ENCODE measurements around the gene DHRS1.
"Not testable (repeated sequence)": the region's sequence is repeated elsewhere in the genome, so short reads cannot be mapped to it uniquely, and the experiment has no call there.

The DHRS1 gene

DNA sequence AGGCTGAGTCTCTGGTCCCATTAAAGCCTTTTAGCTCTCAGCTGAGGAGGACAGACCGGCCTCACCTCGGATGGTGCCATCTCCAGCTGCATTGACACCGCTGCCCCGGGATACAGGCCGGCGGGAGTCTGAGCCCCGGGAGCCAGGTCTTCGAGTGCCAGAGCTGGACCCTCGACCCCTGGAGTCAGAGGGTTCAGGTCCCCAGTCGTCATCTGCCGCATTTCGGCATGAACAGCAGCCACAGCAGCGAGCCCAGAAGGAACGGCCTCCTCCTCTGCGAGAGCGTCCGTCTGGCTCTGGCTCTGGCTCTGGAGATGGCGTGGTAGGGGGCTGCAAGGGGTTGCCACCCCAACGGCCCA lies 37.6 kb downstream of the DHRS1 start:
- no peak for DNase-seq

DNA sequence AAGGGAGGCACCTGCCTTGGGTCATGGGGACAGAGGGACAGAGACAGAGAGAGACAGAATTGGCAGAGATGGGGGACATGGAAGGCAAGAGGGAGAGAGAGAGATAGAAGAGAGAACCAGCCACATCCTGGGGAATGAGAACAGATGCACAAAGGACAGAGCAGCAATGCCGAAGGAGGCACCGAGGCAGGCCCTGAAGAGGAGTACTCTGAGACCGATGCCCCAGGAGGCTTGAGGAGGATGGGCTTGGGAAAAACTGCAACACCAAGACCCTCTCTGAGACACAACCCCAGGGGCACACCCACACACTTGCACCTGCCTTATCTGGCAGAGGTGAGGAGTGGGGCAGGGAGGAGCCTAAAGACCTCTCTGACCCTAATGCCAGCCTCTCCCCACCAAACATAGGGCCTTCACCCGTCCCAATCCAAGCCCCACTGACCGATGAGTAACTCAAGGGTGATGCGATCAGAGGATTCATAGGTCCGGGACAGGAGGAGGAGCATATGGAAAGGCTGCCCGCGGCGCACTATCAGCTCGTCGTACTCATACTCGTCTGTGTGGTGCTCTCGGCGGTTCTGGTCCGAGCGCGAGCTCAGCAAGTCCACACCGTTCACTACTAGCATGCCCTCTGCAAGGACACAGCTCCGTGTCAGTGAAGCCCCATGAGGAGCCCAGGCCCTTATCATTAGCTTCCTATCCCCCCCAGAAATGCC lies 38.2 kb downstream of the DHRS1 start:
- no peak for DNase-seq

DNA sequence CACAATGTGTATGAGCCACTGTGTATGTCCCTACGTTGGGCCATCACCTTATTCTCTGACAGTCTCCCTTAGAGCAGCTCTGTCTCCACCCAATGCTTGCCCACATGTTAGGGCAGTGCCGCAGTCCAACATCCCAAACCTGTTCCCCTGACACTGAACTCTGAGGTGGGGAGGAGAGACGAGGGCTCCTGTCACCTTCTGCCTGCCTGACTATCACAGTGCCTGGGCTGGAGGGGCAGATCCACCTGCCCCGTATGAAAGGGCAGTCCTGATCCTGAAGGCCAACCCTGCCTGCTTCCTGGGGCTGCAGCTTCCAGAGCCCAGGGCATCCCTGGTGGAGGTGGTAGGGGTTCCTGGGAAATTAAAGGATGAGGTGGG lies 38.8 kb downstream of the DHRS1 start:
- DNase-seq: no peak

DNA sequence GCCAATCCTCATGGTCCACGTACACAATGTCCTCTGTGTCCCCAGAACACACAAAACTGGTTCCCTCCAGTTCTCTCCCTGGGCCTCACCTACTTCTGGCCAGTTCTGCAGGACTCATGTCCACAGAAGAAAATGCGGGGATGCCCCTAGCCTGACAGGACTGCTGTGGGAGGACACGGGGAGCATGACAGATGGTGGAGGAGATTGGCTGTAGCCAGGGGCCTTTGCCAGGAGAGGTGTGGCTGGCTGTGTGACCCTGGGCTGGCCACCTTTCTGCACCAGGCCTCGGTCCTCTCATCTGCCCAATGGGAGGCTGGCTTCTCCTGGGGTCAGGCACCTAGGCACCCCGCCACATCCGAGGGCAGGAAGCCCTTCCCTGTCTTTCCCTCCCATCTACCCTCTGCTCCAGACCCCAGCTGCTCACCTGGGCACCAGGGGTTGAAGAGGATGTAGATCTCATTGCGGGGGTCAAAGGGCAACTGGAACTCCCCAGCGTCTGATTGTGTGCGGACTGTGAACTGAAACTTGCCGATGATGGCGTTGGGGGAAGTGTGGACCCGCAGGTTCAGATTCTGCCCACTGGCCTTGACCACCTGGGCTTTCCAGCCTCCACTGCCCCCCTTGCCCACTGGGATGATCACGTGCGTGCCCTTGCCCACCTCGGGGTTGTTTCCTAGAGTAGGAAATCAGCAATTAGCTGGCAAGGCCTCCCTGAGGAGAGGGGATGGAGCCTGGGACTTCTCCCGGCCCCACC lies 39.4 kb downstream of the DHRS1 start:
- DNase-seq: no peak

DNA sequence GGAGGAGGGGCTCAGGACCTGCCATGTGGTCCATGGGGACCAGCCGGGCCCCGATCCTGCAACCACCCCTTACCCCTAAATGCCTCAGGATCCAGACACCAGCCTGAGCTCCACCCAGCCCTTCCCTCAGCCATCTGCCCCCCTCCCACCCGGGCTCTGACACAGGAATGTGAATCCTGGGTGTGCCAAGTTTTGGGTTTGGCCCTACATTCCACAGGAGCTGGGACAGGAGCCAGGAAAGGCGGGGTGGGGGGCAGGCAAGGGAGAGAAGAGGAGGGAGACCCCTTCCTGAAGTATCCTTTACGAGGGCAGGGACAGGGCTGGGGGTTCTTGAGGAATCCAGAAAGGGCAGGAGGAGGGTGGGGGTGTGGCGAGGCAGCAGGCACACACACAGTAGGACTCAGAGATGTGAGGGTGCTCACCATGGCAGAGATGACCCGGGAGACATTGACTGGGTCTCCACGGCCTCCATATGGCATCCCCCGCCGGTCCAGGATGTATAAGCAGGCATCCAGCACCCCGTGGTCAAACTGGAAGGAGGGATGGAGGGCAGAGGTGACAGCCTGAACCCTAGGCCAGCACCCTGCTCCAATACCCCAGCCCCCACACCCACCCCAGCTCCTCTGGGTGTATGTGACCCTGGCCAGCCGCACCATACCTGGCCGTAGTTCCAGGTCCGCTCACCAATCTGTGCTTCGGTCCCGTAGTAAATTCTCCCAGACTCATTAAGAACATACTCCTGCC lies 40.1 kb downstream of the DHRS1 start:
- DNase-seq: no peak

DNA sequence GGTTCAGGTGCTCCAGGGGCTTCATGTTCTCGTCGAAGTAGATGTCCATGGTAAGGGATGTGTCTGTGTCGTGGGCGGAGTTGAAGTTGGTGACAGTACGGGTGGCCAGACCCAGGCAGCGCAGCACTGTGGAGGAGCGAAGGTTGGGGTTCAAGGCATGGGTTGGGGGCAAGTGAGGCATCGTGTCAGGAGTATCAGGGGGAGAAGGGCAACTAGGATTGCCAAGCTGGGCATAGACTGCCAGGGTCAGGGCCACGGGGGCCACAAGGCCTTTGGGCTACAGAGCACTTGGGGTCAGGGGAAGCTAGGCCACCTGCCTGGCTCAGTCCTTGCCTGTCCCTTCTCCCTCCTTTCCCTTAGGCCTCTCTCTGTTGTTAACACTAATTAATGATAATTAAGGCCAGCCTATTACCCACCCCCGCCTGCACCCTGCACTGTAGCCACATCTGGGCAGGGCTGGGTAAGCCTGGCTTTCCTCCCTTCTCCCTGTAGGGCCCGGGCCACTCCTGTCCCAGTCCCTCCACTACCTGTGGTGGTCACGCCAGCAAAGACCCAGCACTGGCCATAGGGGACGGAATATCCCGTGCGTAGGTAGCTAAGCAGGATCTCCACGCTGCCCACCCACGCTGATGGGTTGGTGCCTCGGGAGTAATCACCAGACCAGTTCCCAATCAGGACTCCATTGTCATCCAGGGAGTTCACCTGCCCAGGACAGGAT lies 40.9 kb downstream of the DHRS1 start:
- DNase-seq: no peak

DNA sequence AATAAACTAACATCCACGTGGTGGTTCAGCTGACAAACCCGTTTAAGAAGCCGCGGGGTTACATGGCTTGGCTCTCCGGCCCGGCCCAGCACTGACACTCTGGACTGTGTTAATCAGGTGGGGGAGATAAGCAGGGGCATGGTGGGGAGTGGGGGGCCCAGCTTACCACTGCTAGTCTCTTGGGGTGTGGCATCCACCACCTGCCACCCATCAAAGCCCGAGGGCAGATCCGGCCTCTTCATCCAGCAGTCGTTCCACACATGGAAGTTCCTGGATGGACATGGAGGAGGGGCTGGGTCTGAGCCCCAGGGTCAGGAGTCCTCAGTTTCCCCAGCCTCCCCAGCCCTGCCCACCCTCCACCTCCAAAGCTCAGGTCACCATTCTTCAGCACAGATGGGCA lies 41.5 kb downstream of the DHRS1 start:
- no peak for DNase-seq

DNA sequence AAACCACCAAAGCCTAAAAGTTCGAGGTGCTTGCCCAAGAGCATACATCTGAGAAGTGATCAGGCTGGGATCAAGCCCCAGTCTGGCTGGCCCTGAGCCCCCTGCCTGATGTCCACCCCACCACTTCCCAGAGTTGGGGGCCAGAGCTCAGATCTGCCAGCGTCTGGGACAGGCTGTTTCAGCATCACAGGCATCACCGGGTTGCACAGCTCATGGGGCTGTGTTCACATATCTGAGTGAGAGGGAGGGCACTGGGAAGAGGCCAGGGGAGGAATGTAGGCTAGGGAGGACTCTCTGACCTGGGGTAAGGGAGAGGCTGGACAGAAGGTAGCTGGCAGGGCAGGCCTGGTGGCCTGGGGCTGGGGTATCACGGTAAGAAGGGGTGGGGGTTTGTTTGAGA lies 42.6 kb downstream of the DHRS1 start:
- DNase-seq: no peak

DNA sequence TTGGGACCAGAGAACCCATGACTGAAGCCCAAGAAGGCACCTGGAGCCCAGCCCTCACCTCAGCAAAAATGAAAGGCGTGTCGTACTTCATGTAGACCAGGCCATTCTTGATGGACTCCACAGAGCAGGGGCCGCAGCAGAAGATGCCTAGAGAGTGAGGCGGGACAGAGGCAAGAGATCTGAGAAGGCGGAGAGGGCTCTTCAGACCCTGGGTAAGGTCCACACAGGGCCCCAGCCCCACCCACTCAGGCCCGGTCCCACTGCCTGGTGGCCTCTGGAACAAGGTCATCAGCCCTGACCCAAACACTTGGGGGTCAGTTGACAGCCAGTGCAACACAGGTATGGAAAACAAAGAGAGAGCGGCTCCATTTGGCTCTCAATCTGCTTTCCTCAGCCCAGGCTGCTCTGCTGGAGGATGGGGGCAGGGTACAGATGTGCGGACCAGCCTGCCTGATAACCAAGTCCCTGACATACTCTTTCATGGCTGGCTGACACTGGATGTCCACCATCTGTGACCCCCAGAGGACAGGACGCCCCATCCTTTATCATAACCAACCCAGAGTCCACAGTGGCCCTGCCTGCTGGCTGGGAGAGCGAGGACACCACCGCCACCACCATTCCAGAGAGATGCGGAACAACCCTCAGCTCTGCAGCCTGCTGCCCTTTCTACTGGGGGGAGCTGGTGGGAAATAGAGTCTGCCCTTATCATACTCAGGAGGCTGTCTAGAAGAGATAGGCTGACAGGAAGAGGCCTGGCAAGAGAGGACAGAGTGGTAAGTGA lies 43.5 kb downstream of the DHRS1 start:
- no peak for DNase-seq

DNA sequence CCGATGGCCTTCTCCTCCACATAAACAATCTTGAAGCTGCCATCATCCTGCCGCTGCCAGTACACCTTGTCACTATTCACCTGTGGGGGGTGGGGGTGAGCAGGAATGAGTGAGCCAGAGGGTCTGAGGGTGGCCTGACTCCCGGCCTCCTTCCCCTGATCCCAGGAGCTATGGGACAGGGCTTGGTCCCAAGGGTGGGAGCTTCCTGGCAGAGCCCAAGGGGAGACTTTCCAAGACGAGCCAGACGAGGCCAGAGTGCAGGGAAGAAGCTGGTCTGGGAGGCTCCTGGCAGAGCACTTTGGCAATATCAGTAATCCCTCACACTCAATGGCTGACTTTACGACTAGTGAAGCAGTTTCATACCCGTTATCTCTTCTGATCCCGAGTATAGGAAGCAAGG lies 44.1 kb downstream of the DHRS1 start:
- DNase-seq: no peak

DNA sequence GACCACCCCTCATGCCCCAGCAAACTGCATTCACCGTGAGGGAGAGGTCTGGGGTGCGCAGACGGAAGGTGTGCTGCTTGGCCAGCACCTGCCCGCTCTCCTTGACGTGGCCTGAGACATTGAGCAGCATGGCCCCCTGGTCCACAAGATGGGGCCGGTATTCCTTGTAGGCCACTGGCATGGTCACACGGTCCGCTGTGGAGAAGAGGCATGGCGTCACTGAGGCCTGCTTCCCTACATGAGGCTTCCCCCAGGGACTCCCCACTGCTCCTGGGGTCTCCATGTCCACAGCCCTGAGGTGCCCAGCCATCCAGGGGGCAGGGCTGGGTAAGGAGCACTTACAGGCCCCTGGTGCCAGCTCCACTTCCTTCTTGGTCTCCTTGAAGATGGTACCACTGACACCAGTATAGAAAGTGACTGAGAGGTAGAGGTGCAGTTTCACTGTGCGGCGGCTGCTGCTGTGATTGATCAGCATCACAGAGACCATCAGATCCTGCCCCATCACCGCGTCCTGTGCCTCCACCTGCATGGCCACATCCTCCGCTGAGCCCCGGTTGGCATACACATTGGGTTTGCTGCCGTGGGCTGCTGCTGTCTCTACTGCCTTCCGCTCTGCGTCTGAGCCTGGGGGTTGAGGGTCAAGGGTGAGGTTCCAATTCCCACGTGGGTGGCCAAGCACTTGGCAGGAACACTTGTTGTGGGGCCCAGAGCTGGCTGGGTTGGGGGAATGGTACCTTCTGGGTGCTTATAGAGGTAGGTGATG lies 44.8 kb downstream of the DHRS1 start:
- no peak for DNase-seq

DNA sequence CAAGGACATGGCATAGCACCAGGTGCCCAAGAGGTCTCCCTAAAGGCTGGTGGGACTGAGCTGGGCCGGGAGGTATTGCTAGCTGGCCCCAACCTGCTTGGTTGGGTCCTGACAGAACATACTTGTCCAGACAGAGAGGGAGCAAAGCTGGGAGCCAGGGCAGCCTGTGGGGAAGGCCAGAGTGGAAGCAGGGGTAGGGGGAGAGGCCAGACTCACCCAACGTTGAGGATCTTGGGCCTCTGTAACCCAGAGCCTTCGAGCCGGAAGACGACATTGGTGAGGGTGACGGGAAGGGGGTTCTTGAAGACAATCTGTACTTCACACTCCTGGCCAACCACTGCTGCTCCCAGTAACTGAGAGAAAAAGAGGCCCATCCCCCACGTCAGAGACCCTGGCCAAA lies 45.6 kb downstream of the DHRS1 start:
- no peak for DNase-seq

DNA sequence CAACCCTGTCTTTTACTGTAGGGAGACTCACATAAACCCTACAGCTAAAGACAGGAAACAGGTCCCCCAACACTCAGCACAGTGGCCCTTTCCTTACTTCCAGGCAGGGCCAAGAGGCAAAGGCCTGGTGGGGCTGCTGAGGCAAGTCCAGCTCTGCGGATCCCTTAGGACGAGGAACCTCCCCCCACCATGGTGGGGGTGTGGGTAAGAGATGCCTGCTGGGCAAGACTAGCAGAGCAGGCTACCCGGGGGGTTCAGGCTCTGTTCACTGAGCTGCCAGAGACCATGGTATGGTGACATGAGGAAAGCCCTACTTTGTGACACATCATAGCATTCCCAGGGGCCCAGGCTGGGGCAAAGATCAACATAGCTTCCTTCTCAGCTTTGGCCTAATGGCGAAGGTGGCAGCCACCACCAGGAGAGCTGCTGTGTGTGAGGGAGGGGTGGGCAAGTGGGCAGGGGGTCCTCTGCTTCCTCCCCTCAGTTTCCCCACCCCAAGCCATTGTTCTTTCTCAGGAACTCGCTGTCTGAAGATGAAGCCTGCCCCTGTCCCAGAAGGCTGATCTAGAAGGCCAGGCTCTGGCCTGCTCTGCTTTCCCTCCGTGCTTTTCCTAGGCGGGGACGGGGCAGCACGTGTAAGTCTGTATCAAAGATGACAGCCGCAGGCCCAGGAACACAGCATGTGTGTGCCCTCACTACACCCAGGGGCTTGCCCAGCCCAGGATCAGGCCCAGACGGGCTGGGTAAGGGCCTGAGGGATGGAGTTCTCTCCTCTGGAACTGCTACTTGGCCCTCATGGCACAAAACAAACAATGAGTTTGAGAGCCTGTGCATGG lies 47.1 kb downstream of the DHRS1 start:
- no peak for DNase-seq

DNA sequence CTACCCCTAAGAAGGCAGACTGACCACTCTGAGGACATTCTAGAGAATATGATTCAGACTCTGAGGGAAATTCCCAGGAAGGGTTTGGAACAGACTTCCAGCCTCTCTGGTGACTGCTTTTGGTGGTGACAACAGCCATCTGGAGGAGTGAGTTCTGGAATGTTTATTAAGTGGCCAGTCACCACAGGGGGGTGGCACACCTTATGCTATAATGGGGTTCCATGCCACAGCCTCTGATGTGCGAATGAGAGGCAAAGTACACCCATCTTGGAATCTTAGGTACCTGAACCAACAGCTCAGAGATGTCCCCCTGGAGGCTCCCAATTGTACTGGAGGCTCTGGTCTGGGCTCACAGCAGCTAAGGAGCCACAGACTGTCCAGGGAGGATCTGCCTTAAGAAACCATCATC lies 47.7 kb downstream of the DHRS1 start:
- DNase-seq: no peak

DNA sequence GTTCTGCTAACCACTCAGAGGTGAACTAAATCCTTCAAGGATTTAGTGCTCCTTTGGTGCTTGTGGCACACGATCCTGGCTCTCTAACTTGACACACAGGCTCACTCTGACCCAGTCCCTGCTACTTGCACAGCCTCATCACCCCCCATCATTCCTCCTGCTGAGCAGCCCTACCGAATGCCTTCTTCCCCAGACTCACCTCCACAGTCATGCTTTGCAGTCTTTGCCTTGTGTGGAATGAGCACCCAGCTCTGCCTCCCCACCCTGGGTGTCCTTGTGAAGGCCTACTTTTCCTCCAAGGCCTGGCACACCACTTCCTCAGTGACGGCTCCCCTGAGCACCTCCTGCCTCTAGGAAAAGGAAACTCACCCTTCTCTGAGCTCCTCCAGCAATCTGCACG lies 49.2 kb downstream of the DHRS1 start:
- no peak for DNase-seq

DNA sequence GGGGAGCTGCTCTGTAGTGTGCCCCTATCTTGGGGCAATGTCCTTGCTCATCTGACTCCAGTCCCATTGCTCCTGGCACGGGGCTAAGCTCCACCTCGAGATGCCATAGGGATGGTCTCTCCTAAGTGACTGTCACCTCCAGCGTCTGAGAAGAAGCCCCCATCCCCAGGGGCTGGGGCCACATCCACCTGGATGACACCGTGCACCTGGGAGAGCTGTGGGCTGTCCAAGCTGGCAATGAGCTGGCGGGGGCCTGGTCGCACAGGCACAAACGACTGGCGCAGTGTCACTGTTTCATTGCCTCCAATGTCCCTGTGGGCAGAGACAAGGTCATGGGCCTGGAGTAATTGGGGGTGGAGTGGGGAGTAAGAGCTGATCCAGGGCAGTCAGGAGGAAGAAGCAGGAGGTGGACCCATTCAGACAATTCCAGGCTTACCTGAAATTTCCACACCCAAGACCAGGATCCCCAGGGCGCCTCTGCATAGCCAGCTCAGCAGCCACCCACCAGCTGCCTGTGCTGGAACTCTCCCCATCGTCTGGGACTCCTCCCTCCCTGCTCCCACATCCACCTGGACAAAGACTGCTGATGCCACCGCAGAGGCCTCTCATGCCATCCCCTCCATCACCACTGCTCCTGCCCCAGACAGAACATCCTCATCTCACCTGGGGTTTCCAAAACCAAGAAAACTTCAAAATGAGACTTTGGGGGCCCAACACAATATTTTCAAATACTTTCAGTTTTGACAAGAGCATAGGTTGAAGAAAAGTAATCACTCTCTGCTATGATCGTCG lies 50.2 kb downstream of the DHRS1 start:
- DNase-seq: no peak

DNA sequence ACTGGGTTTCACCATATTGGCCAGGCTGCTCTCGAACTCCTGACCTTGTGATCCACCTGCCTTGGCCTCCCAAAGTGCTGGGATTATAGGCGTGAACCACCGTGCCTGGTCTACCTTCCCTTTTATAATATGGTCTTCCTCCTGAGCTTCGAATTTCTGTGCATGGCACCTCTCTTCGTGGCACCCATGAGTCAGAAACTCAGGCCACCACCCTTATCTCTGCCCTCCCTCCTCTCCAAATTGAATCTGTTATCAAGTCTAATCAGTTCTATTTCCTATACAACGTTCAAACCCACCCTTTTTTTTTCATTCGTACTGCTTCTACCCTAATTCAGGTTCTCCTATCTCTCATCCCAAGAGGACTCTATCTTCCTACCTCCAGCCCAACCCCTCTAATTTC lies 52.2 kb downstream of the DHRS1 start:
- no peak for DNase-seq

DNA sequence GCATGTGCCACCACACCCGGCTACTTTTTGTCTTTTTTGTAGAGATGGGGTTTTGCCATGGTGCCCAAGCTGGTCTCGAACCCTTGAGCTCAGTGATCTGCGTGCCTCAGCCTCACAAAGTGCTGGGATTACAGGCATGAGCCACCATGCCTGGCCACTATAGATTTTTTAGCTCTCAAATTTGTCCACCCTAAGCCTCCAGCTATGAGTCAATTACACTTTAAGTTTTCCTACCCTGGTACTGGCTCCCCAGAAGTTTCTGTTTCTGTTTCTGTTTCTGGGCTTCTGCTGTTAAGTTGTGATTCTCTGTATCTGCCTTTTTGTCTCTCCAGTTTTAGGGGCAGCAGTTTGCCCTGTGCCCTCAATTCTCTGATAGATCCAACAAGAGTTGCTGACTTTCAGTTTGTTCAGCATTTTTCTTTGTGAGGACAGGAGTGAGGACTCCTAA lies 52.8 kb downstream of the DHRS1 start:
- DNase-seq: no peak

DNA sequence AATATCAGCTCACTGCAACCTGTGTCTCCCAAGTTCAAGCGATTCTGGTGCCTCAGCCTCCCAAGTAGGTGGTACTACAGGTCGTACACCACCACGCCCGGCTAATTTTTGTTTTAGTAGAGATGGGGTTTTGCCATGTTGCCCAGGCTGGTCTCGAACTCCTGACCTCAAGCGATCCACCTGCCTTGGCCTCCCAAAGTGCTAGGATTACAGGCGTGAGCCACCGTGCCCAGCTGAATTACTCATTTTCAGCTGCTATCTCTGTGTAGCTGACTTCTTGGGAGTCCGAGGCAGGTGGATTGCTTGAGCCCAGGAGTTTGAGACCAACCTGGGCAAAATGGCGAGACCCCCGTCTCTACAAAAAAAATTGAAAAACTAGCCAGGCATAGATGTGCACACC lies 54.2 kb downstream of the DHRS1 start:
- DNase-seq: not testable (repeated sequence)

DNA sequence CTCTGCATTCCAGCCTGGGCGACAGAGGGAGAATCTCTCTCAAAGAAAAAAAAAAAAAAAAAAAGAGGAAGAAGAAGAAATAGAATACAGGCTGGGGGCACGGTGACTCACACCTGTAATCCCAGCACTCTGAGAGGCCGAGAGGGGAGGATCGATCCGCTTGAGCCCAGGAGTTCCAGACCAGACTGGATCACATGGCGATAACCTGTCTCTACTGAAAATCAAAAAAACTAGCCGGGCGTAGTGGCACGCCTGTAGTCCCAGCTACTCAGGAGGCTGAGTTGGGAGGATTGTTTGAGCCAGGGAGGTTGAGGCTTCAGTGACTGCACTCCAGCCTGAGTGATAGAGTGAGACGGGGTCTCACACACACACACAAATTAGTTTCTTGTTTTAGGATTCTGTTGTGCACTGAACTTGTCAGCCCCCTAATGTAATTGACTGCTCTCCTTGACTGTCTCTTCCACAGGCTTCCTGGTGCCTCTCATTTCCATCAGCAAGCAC lies 56.2 kb downstream of the DHRS1 start:
- peak; percentile 35 for DNase-seq

Data from NCI-H2029 (cell line).